Mesenchymal stem cell (in vitro differentiated cells and primary cell): ENCODE results near the gene RRBP1.

Experiments
- DNase-seq: peaks from one replicate; pipeline ENCODE4 v3.0.0-alpha.2; 2013
- H2AFZ ChIP-seq: one replicate; pipeline ENCODE4 v1.6.1; 2013; ENCODE audit warnings: low read depth, mild to moderate bottlenecking, control low read depth, inconsistent platforms, low read length, moderate library complexity
- H2AK5ac ChIP-seq: 2 replicates; pipeline ENCODE4 v1.6.1; 2013; ENCODE audit warnings: low read length, moderate library complexity, mild to moderate bottlenecking, inconsistent platforms; ENCODE audit not compliant: severe bottlenecking
- H2BK120ac ChIP-seq: one replicate; pipeline ENCODE4 v1.6.1; 2013; ENCODE audit warnings: low read depth, mild to moderate bottlenecking, inconsistent platforms, low read length, moderate library complexity
- H2BK12ac ChIP-seq, 2 experiments: one replicate each; pipeline ENCODE4 v1.6.1; 2013; ENCODE audit warnings: inconsistent platforms in 2 of 2, low read length in 2 of 2, mild to moderate bottlenecking in 2 of 2, moderate library complexity in 2 of 2, control low read depth in 1 of 2
- H2BK15ac ChIP-seq: one replicate; pipeline ENCODE4 v1.6.1; 2013; ENCODE audit warnings: mild to moderate bottlenecking, low read depth, inconsistent platforms; ENCODE audit not compliant: poor library complexity, severe bottlenecking
- H2BK5ac ChIP-seq: 2 replicates; pipeline ENCODE4 v1.6.1; 2013; ENCODE audit warnings: low read depth, mild to moderate bottlenecking, low read length, control low read depth, inconsistent platforms; ENCODE audit not compliant: poor library complexity, severe bottlenecking
- H3K14ac ChIP-seq, 2 experiments: one replicate each; pipeline ENCODE4 v1.6.1; 2013; ENCODE audit warnings: inconsistent platforms in 2 of 2, low read length in 2 of 2, control low read depth in 1 of 2, mild to moderate bottlenecking in 1 of 2, moderate library complexity in 1 of 2
- H3K18ac ChIP-seq, 2 experiments: one replicate each; pipeline ENCODE4 v1.6.1; 2013; ENCODE audit warnings: inconsistent platforms in 2 of 2, low read length in 2 of 2, control low read depth in 1 of 2, low read depth in 1 of 2, mild to moderate bottlenecking in 1 of 2
- H3K23ac ChIP-seq, 2 experiments: one replicate each; pipeline ENCODE4 v1.6.1; 2013; ENCODE audit warnings: inconsistent platforms in 2 of 2, low read length in 2 of 2, mild to moderate bottlenecking in 2 of 2, moderate library complexity in 2 of 2, control low read depth in 1 of 2
- H3K27ac ChIP-seq: 2 replicates; pipeline ENCODE4 v1.5.1; 2013; ENCODE audit warnings: mild to moderate bottlenecking, moderate library complexity, low read length, control low read depth, inconsistent platforms; ENCODE audit not compliant: poor library complexity, severe bottlenecking
- H3K27me3 ChIP-seq, 2 experiments: 2 replicates each; pipeline versions ENCODE4 v1.6.1 to v1.7.0; 2013; ENCODE audit warnings: low read length in 2 of 2, mild to moderate bottlenecking in 2 of 2, moderate library complexity in 2 of 2, control low read depth in 1 of 2, inconsistent platforms in 1 of 2; ENCODE audit not compliant: control insufficient read depth in 1 of 2, insufficient read depth in 1 of 2
- H3K36me3 ChIP-seq, 2 experiments: 2 replicates each; pipeline versions ENCODE4 v1.6.1 to v1.7.0; 2013; ENCODE audit warnings: low read length in 2 of 2, control low read depth in 1 of 2, inconsistent platforms in 1 of 2, low read depth in 1 of 2, mild to moderate bottlenecking in 1 of 2; ENCODE audit not compliant: insufficient read depth in 2 of 2, control insufficient read depth in 1 of 2
- H3K4ac ChIP-seq, 2 experiments: one replicate each; pipeline ENCODE4 v1.6.1; 2013; ENCODE audit warnings: inconsistent platforms in 2 of 2, low read length in 2 of 2, mild to moderate bottlenecking in 2 of 2, moderate library complexity in 2 of 2, control low read depth in 1 of 2, low read depth in 1 of 2
- H3K4me1 ChIP-seq: 2 replicates; pipeline ENCODE4 v1.6.1; 2013; ENCODE audit warnings: low read depth, low read length, control low read depth; ENCODE audit not compliant: control insufficient read depth, insufficient read depth
- H3K4me2 ChIP-seq: 2 replicates; pipeline ENCODE4 v1.6.1; 2013; ENCODE audit warnings: low read length, mild to moderate bottlenecking, inconsistent platforms; ENCODE audit not compliant: poor library complexity, severe bottlenecking
- H3K4me3 ChIP-seq, 2 experiments: 2 replicates each; pipeline versions ENCODE4 v1.5.1 to v1.7.0; 2013; ENCODE audit warnings: low read length in 2 of 2, mild to moderate bottlenecking in 2 of 2, control low read depth in 1 of 2, low read depth in 1 of 2; ENCODE audit not compliant: insufficient read depth in 1 of 2
- H3K79me1 ChIP-seq: replicated peaks from 2 replicates; pipeline ENCODE4 v1.6.1; 2013; ENCODE audit warnings: mild to moderate bottlenecking, control low read depth, low read length, inconsistent platforms; ENCODE audit not compliant: poor library complexity, severe bottlenecking
- H3K9ac ChIP-seq: 2 replicates; pipeline ENCODE4 v1.7.0; 2013; ENCODE audit warnings: mild to moderate bottlenecking, low read length, moderate library complexity
- H3K9me3 ChIP-seq: 2 replicates; pipeline ENCODE4 v1.7.0; 2013; ENCODE audit warnings: mild to moderate bottlenecking, low read length; ENCODE audit not compliant: control insufficient read depth
- H4K8ac ChIP-seq: one replicate; pipeline ENCODE4 v1.6.1; 2013; ENCODE audit warnings: inconsistent platforms, mild to moderate bottlenecking, low read length, moderate library complexity
- H4K91ac ChIP-seq: one replicate; pipeline ENCODE4 v1.6.1; 2013; ENCODE audit warnings: mild to moderate bottlenecking, low read length, inconsistent platforms
- WGBS: methylation state at CpG from one replicate; pipeline ENCODE4 v1.1.7; 2013; ENCODE audit warnings: mixed read lengths; 5-methylcytosine and 5-hydroxymethylcytosine counted together

RRBP1 gene

DNA sequence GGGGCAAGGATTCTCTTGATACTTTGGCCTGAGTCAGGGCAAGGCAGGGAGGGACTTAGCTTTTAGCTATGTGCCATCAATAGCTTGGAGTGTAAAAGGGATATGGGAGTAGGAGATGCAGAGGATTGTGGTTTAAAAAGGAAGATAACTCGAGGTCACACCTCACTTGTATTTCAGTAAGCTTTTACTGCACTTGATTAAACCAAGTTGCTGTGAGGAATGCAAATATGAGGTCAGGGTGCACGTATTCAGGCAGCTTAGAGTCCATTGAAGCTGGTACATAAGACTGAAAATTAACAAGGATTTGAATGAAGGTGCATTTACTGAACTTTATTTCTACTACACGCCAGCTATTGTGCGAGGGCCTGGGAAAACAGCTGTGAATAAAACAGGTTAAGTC is 80.1 kb downstream of the RRBP1 start:
- H3K27ac ChIP-seq = peak overlapping the region; percentile 42
- H3K23ac ChIP-seq = no peak overlapping the region
- peaks cover 12 to 72% of the 10 kb centered on the region in 2 experiments for H3K36me3 ChIP-seq
- WGBS = 76% methylated on average over 4 of the region's 4 CpGs
- H2AFZ ChIP-seq = no peak overlapping the region
- no peak overlapping the region for H3K18ac ChIP-seq
- DNase-seq = no peak
- H3K27me3 ChIP-seq = no peaks in the 10 kb centered on the region
- no peak overlapping the region for H3K4me3 ChIP-seq
- H2BK12ac ChIP-seq = no peak overlapping the region
- peaks cover 12% of the 10 kb centered on the region for H3K4me1 ChIP-seq
- no peak overlapping the region for H2BK15ac ChIP-seq
- no peak overlapping the region for H3K9ac ChIP-seq
- no peak overlapping the region for H2BK5ac ChIP-seq
- H3K9me3 ChIP-seq = no peaks in the 10 kb centered on the region
- H4K8ac ChIP-seq = no peak overlapping the region
- H4K91ac ChIP-seq = no peak overlapping the region
- no peak overlapping the region for H3K4ac ChIP-seq
- no peak overlapping the region for H2BK120ac ChIP-seq
- H3K4me2 ChIP-seq = no peak overlapping the region
- H3K79me1 ChIP-seq = no peaks in the 10 kb centered on the region
- H3K14ac ChIP-seq = no peak overlapping the region
- no peak overlapping the region for H2AK5ac ChIP-seq

DNA sequence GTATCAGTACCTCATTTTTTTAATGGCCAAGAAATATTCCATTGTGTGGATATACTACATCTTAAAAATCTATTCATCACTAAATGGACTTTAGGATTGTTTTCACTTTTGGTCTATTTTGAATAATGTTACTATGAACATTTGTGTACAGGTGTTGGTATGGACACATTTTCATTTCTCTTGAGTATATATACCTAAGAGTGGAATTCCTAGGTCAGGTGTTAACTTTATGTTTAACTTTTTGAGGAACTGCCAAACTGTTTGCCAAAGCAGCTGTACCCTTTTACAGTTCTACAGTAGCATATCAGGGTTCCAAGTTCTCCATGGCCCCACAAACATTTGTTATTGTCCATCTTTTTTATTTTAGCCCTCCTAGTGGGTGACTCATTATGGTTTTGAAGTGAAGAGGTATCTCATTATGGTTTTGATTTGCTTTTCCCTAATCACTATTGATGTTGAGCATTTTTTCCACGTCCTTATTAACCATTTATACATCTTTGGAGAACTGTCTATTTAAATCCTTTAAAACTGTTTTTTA is 84.0 kb downstream of the RRBP1 start:
- Histone ChIP-seq H4K8ac (no peak overlapping the region), H3K23ac (no peak overlapping the region), H3K79me1 (peaks cover 2% of the 10 kb centered on the region), H3K4me3 (no peak overlapping the region), H2AK5ac (no peak overlapping the region), H2AFZ (no peak overlapping the region), H3K4ac (no peak overlapping the region), H2BK5ac (no peak overlapping the region), H3K14ac (no peak overlapping the region), H3K4me2 (no peak overlapping the region), H3K4me1 (peaks cover 6% of the 10 kb centered on the region), H2BK12ac (no peak overlapping the region), H3K18ac (no peak overlapping the region), H3K27me3 (no peaks in the 10 kb centered on the region), H4K91ac (no peak overlapping the region), H3K27ac (no peak overlapping the region), H3K9me3 (no peaks in the 10 kb centered on the region), H3K9ac (no peak overlapping the region), H3K36me3 (peaks cover 13 to 41% of the 10 kb centered on the region in 2 experiments), H2BK15ac (no peak overlapping the region), H2BK120ac (no peak overlapping the region)
- no CpG with 5 or more reads among the region's 1 CpG for WGBS
- DNase-seq = no peak

DNA sequence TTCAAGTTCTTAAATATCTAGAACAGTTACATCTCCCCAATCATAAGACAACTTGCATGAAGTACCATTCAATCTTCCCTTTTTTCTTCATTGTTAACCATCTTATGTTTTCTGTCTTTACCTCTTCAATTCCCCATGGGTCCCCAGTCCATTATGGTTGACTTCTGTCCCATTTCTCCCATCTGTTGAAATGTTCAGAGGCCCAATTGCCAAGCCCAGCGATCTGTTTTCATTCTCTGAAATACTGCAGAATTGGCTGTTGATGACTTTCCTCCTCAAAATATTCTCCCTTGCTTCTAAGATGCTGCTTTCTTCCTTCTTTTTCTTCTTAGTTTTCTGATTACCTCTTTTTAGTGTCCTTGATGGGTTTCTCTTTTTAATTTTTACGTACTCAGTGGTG is 86.2 kb downstream of the RRBP1 start:
- Histone ChIP-seq H2BK15ac (no peak overlapping the region), H3K4me1 (peaks cover 2% of the 10 kb centered on the region), H3K79me1 (peaks cover 4% of the 10 kb centered on the region), H4K91ac (no peak overlapping the region), H3K23ac (no peak overlapping the region), H2BK120ac (no peak overlapping the region), H3K18ac (no peak overlapping the region), H3K9me3 (no peaks in the 10 kb centered on the region), H3K14ac (no peak overlapping the region), H4K8ac (no peak overlapping the region), H2BK12ac (no peak overlapping the region), H3K9ac (no peak overlapping the region), H3K4ac (no peak overlapping the region), H2BK5ac (no peak overlapping the region), H3K27ac (no peak overlapping the region), H3K4me2 (no peak overlapping the region), H2AK5ac (no peak overlapping the region), H3K4me3 (no peak overlapping the region), H3K27me3 (no peaks in the 10 kb centered on the region), H3K36me3 (peaks cover 10 to 32% of the 10 kb centered on the region in 2 experiments), H2AFZ (no peak overlapping the region)
- no peak for DNase-seq
- 100% methylated on average over 2 of the region's 2 CpGs for whole genome bisulfite sequencing

DNA sequence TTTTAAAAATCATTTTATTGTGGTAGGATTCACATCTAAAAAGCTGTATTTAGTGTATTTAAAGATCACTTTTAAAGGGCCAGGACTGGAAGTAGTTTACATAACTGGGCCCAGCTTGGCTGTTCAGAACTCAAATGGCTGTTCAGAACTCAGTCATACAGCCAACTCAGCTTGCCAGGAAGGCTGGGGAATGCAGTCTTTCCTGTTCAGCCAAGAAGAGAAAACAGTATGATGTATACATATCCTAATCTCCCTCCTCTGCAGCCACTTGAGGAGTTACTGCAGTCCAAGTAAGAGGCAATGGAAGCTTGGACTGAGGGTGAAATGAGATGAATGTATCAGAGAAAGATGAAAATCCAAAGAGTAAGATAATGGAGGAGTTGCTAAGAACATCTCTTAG is 87.6 kb downstream of the RRBP1 start:
- H3K4me3 ChIP-seq = no peak overlapping the region
- H4K91ac ChIP-seq = no peak overlapping the region
- peak; percentile 77 for DNase-seq
- H2BK15ac ChIP-seq = no peak overlapping the region
- no peak overlapping the region for H2AK5ac ChIP-seq
- no peak overlapping the region for H2BK12ac ChIP-seq
- no peak overlapping the region for H2BK5ac ChIP-seq
- H3K4me2 ChIP-seq = no peak overlapping the region
- peaks cover 4% of the 10 kb centered on the region for H3K79me1 ChIP-seq
- H3K14ac ChIP-seq = no peak overlapping the region
- H3K18ac ChIP-seq = no peak overlapping the region
- no peak overlapping the region for H2AFZ ChIP-seq
- H2BK120ac ChIP-seq = no peak overlapping the region
- H3K27me3 ChIP-seq = no peaks in the 10 kb centered on the region
- no peak overlapping the region for H3K9ac ChIP-seq
- H3K4ac ChIP-seq = no peak overlapping the region
- no peak overlapping the region for H3K23ac ChIP-seq
- peaks cover 9 to 27% of the 10 kb centered on the region in 2 experiments for H3K36me3 ChIP-seq
- H4K8ac ChIP-seq = no peak overlapping the region
- H3K9me3 ChIP-seq = no peaks in the 10 kb centered on the region
- no peak overlapping the region for H3K27ac ChIP-seq
- H3K4me1 ChIP-seq = peaks cover 2% of the 10 kb centered on the region
